GM19463 (cell line): Measurements from ENCODE around the gene OR10G7.

ENCODE experiments used
- ATAC-seq: cut with Tn5 transposase; IDR thresholded peaks from one replicate; pipeline ENCODE4 v1.9.1; 2021; ENCODE audit warnings: mild to moderate bottlenecking, moderate library complexity; ENCODE audit not compliant: unreplicated experiment

Gene OR10G7

GRCh38 chr11:124041254-124041653, at the start of gene OR10G7:
Gene OR10G7, minus strand, starts transcription at chr11:124041325. Its CDS starts 2,324 bp downstream, at chr11:124039001.
- no peak for ATAC-seq

GRCh38 chr11:124085997-124086846, 45.1 kb upstream of the OR10G7 start:
- no peak for ATAC-seq

GRCh38 chr11:124085583-124085982, 44.5 kb upstream of the OR10G7 start:
- no peak for ATAC-seq

- ATAC-seq = no peak
Observed at GRCh38 chr11:124082371-124082770, 41.2 kb upstream of the OR10G7 start.

- no peak for ATAC-seq
Observed at GRCh38 chr11:124081483-124081882, 40.4 kb upstream of the OR10G7 start.

GRCh38 chr11:124080327-124081001, 39.3 kb upstream of the OR10G7 start:
- no peak for ATAC-seq

GRCh38 chr11:124079631-124080326, 38.7 kb upstream of the OR10G7 start:
- no peak for ATAC-seq

- ATAC-seq = no peak
Observed at GRCh38 chr11:124078591-124078990, 37.5 kb upstream of the OR10G7 start.

GRCh38 chr11:124077266-124077665, 36.1 kb upstream of the OR10G7 start:
- ATAC-seq = no peak

GRCh38 chr11:124075841-124076651, 34.9 kb upstream of the OR10G7 start:
- peak; percentile 60 for ATAC-seq

- no peak for ATAC-seq
Observed at GRCh38 chr11:124075492-124075840, 34.3 kb upstream of the OR10G7 start.

GRCh38 chr11:124074554-124074953, 33.4 kb upstream of the OR10G7 start:
- ATAC-seq = no peak

- no peak for ATAC-seq
Observed at GRCh38 chr11:124072147-124072546, 31.0 kb upstream of the OR10G7 start.

GRCh38 chr11:124071623-124071948, 30.5 kb upstream of the OR10G7 start:
- no peak for ATAC-seq

- ATAC-seq = peak; percentile 71
Observed at GRCh38 chr11:124070915-124071622, 29.9 kb upstream of the OR10G7 start.

GRCh38 chr11:124069429-124070401, 28.6 kb upstream of the OR10G7 start:
- peak; percentile 77 for ATAC-seq

GRCh38 chr11:124068601-124069110, 27.5 kb upstream of the OR10G7 start:
- no peak for ATAC-seq

GRCh38 chr11:124052966-124053365, 11.8 kb upstream of the OR10G7 start:
- no peak for ATAC-seq

- no peak for ATAC-seq
Observed at GRCh38 chr11:124050748-124051147, 9.6 kb upstream of the OR10G7 start.
